Frontal cortex (tissue), 4 donors: Measurements from ENCODE around the gene NEU1. TPM values are rescaled to one million over a fixed set of nuclear protein-coding genes. Genes with fewer than 3 reads are reported as not detected.
"Not testable (repeated sequence)": the region's sequence is repeated elsewhere in the genome, so short reads cannot be mapped to it uniquely, and the experiment has no call there.

Experiments
- DNase-seq, 2 donors: peaks; one replicate each; pipeline ENCODE4 v3.0.0; 2012; ENCODE audit warnings: low spot score in 2 of 2
- FAIRE-seq: peaks from 2 replicates; lab custom pipeline; 2012; peaks lifted over from hg19 to GRCh38; lab: Jason Lieb, UNC
- total RNA-seq: library from RNA; depleted of rRNA; stranded (reverse); fragments of >200 nt; gene quantifications from one replicate; pipeline ENCODE4 v1.2.3, GENCODE V29; 2014
- donor health status: control.
- donor health status: control.
- donor health status: control.

The NEU1 gene
- total RNA-seq, 1 donor from 2014 or later = 19.6 TPM

GRCh38 chr6:31876357-31876756 is 13.7 kb upstream of the NEU1 start:
- FAIRE-seq (no peak), DNase-seq (no peak)

DNA sequence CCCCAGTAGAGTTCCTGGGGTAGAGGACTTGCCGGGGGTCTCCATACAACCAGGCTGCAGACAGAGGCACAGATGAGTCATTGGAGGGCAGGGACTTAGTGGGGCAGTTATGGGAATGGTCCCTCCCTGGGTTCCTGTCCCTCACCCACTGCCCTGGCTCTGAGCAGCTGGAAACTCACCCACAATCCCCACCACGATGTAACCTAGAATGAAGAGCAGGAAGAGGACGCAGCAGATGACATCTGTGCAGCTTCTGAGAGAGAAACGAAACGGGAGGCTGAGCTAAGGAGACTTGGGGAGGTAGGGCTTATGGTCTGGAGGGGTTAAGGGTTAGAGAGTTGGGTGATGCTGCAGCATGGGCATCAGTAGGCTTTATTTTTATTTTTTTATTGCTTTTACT is 13.3 kb upstream of the NEU1 start:
- no peak for FAIRE-seq
- DNase-seq = no peak

- FAIRE-seq = no peak
- no peak for DNase-seq
Measured at GRCh38 chr6:31874836-31875572, 12.4 kb upstream of the NEU1 start.

- FAIRE-seq (no peak), DNase-seq (no peak)
Measured at GRCh38 chr6:31874084-31874670, 11.6 kb upstream of the NEU1 start.

- no peak for DNase-seq
- no peak for FAIRE-seq
Measured at GRCh38 chr6:31871046-31871659, 8.5 kb upstream of the NEU1 start.

DNA sequence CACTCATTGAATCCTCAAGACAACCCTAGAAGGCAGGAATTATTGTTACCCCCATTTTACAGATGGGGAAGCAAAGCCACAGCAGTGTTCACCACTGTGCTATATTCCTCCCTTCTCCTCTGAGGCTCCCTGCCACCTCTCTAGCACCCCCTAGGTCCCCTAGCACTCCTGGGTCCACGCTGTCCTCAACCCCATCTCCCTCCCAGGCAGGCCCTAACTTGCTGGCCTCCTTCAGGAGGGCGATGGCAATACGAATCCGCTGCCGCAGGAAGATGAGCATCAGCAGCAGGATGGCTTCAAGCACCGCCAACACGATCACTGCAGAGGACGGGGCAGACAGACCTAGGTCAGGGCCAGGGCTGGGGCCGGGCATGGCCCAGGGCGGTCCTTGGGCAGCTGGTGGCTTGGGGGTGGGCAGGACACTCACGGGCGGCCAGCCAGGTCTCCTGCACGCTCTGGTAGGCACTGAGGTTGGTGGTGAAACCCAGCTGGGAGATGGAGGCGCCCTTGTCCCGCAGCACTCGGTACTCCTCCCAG is 7.8 kb upstream of the NEU1 start:
- FAIRE-seq = no peak
- no peak for DNase-seq

DNA sequence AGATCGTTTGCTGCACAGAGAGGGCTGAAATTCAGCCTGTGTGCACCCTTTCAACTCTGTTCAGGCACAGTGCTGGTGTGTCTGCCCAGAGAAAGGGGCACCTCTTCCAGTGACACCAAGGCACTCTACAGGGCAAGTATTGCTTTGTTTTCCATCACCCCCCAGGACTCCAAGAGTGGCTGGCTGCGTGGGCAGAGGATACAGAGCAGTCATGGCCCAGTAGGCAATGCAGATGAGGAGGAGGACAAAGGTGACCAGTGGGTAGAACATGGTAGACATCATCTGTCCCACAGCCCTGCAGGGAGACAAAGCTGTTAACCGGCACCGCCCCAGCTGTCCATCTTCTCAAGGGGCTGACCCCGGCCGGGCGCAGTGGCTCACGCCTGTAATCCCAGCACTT is 6.7 kb upstream of the NEU1 start:
- no peak for FAIRE-seq

GRCh38 chr6:31868658-31868971 is 6.0 kb upstream of the NEU1 start:
- FAIRE-seq, DNase-seq: not testable (repeated sequence)

More for the DNA sequence above, 6.7 kb upstream of the NEU1 start:
- no peak for DNase-seq

- FAIRE-seq (no peak), DNase-seq (no peak)
Measured at GRCh38 chr6:31865205-31866118, 2.8 kb upstream of the NEU1 start.

- no peak for FAIRE-seq
Measured at GRCh38 chr6:31864818-31865204, 2.2 kb upstream of the NEU1 start.

DNA sequence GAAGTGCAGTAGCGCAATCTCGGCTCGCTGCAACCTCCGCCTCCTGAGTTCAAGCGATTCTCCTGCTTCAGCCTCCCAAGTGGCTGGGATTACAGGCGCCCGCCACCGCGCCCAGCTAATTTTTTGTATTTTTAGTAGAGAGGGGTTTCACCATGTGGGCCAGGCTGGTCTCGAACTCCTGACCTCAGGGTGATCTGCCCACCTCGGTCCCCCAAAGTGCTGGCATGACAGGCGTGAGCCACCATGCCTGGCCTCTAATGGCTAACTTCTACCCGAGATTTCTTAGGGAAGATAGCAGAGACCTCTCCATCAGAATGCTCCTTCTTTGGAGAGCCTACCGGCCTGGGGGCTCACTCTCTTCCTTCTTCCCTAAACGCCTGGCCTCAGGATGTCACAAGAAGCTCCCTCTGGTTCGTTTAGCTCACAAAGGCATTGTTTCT is 1.5 kb upstream of the NEU1 start:
- not testable (repeated sequence) for FAIRE-seq, DNase-seq

More at GRCh38 chr6:31864818-31865204, 2.2 kb upstream of the NEU1 start:
- DNase-seq = no peak

GRCh38 chr6:31861919-31862343 is 690 bp downstream of the NEU1 start:
- DNase-seq = no peak
- no peak for FAIRE-seq

- no peak for DNase-seq
- no peak for FAIRE-seq
Measured at GRCh38 chr6:31861150-31861549, 1.5 kb downstream of the NEU1 start.

- no peak for FAIRE-seq
- no peak for DNase-seq
Measured at GRCh38 chr6:31860349-31860748, 2.3 kb downstream of the NEU1 start.

GRCh38 chr6:31859923-31860322 is 2.7 kb downstream of the NEU1 start:
- DNase-seq (no peak), FAIRE-seq (no peak)

GRCh38 chr6:31858707-31859106 is 3.9 kb downstream of the NEU1 start:
- FAIRE-seq = no peak
- no peak for DNase-seq

GRCh38 chr6:31857774-31858173 is 4.8 kb downstream of the NEU1 start:
- not testable (repeated sequence) for DNase-seq, FAIRE-seq

DNA sequence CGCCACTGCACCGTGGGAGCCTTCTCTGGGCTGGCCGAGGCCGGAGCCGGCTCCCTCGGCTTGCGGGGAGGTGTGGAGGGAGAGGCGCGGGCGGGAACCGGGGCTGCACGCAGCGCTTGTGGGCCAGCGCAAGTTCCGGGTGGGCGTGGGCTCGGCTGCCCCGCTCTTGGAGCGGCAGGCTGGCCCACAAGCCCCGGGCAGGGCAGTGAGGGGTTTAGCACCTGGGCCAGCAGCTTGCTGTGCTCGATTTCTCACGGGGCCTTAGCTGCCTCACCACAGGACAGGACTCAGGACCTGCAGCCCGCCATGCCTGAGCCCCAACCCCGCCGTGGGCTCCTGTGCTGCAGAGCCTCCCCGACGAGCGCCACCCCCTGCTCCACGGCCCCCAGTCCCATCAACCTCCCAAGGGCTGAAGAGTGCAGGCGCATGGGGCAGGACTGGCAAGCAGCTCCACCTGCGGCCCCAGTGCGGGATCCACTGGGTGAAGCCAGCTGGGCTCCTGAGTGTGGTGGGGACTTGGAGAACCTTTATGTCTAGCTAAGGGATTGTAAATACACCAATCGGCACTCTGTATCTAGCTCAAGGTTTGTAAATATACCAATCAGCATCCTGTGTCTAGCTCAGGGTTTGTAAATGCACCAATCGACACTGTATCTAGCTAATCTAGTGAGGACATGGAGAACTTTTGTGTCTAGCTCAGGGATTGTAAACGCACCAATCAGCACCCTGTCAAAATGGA is 10.5 kb downstream of the NEU1 start:
- FAIRE-seq, DNase-seq: not testable (repeated sequence)

DNA sequence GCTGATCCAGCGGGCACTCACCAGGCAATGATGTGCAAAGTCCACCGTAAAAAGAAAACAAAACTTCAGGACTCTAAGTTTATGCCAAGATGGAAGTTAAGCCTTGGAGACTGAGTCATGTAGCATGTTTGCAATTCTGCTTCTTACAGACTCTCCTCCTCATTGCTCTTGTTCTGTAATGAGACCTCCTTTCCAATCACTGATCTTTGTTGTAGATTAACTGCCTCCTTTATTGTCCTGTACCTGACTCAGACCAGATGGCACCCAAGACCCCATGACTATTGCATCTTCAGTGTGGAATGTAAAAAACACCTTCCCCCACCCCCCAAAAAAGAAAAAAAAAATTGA is 11.2 kb downstream of the NEU1 start:
- FAIRE-seq (no peak), DNase-seq (no peak)
